NCI-H524 (cell line): ENCODE data around the gene BTN2A1.
"Not testable (repeated sequence)": the region's sequence is repeated elsewhere in the genome, so short reads cannot be mapped to it uniquely, and the experiment has no call there.

Source experiments
- DNase-seq, 2 experiments: peaks; one replicate each; lab custom pipeline; 2025; lab: John Stamatoyannopoulos, UW

The BTN2A1 gene

GRCh38 chr6:26457806-26458688, at the start of gene BTN2A1:
Gene BTN2A1, plus strand, starts transcription at chr6:26457955. Its CDS starts 682 bp downstream, at chr6:26458637.
- DNase-seq = peak; percentile 84 to 89

GRCh38 chr6:26408828-26409730, 48.7 kb upstream of the BTN2A1 start:
- no peak for DNase-seq

- no peak for DNase-seq
These were observed 46.0 kb upstream of the BTN2A1 start for GRCh38 chr6:26411751-26412150.

GRCh38 chr6:26412228-26412627, 45.5 kb upstream of the BTN2A1 start:
- DNase-seq = no peak

- no peak for DNase-seq
These were observed 44.8 kb upstream of the BTN2A1 start for GRCh38 chr6:26412954-26413353.

GRCh38 chr6:26414281-26414680, 43.5 kb upstream of the BTN2A1 start:
- no peak for DNase-seq

GRCh38 chr6:26415036-26415614, 42.6 kb upstream of the BTN2A1 start:
- no peak for DNase-seq

- DNase-seq = no peak
These were observed 42.0 kb upstream of the BTN2A1 start for GRCh38 chr6:26415791-26416190.

GRCh38 chr6:26416288-26416687, 41.5 kb upstream of the BTN2A1 start:
- DNase-seq = no peak

- not testable (repeated sequence) for DNase-seq
These were observed 39.7 kb upstream of the BTN2A1 start for GRCh38 chr6:26418077-26418476.

GRCh38 chr6:26418795-26419194, 39.0 kb upstream of the BTN2A1 start:
- DNase-seq = not testable (repeated sequence)

- peak; percentile 1 to 40 for DNase-seq
These were observed 37.0 kb upstream of the BTN2A1 start for GRCh38 chr6:26420688-26421171.

- DNase-seq = peak; percentile 72 to 85
These were observed 36.3 kb upstream of the BTN2A1 start for GRCh38 chr6:26421259-26422144.

- no peak for DNase-seq
These were observed 35.4 kb upstream of the BTN2A1 start for GRCh38 chr6:26422329-26422728.

- no peak for DNase-seq
These were observed 30.9 kb upstream of the BTN2A1 start for GRCh38 chr6:26426691-26427450.

- DNase-seq = no peak
These were observed 30.3 kb upstream of the BTN2A1 start for GRCh38 chr6:26427451-26427809.

GRCh38 chr6:26428206-26428605, 29.5 kb upstream of the BTN2A1 start:
- DNase-seq = no peak

GRCh38 chr6:26430787-26431186, 27.0 kb upstream of the BTN2A1 start:
- DNase-seq = no peak

GRCh38 chr6:26431258-26432172, 26.2 kb upstream of the BTN2A1 start:
- DNase-seq = peak; percentile 28 to 55
